ENCODE data around the gene ZNF174.

The ZNF174 gene

GRCh38 chr16:3400779-3401688 is at the start of gene ZNF174, which contains the start of gene ZSCAN32:
ZNF174 (plus strand) TSS chr16:3401215; CDS start chr16:3402005, 790 bp downstream.
ZSCAN32 (minus strand) TSS chr16:3401004; CDS start chr16:3397557, 3,447 bp downstream.
- peak; percentile 96 for DNase-seq (ENCODE audit: low read depth)

GRCh38 chr16:3355589-3355988 is 45.4 kb upstream of the ZNF174 start, which contains the start of gene OR2C1:
OR2C1 (plus strand) TSS chr16:3355889; CDS start chr16:3355941, 52 bp downstream.
- DNase-seq (ENCODE audit: low read depth), result no peak

DNA sequence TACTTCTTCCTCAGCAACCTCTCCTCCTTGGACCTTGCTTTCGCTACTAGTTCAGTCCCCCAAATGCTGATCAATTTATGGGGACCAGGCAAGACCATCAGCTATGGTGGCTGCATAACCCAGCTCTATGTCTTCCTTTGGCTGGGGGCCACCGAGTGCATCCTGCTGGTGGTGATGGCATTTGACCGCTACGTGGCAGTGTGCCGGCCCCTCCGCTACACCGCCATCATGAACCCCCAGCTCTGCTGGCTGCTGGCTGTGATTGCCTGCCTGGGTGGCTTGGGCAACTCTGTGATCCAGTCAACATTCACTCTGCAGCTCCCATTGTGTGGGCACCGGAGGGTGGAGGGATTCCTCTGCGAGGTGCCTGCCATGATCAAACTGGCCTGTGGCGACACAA is 44.9 kb upstream of the ZNF174 start:
- no peak for DNase-seq (ENCODE audit: low read depth)

GRCh38 chr16:3358871-3359270 is 42.1 kb upstream of the ZNF174 start:
- DNase-seq (ENCODE audit: low read depth), result peak; percentile 2

- no peak for DNase-seq (ENCODE audit: low read depth)
These were observed 38.1 kb upstream of the ZNF174 start for GRCh38 chr16:3362931-3363330.

GRCh38 chr16:3363793-3364192 is 37.2 kb upstream of the ZNF174 start:
- no peak for DNase-seq (ENCODE audit: low read depth)

GRCh38 chr16:3364774-3365427 is 36.1 kb upstream of the ZNF174 start:
- peak; percentile 73 for DNase-seq (ENCODE audit: low read depth)

DNA sequence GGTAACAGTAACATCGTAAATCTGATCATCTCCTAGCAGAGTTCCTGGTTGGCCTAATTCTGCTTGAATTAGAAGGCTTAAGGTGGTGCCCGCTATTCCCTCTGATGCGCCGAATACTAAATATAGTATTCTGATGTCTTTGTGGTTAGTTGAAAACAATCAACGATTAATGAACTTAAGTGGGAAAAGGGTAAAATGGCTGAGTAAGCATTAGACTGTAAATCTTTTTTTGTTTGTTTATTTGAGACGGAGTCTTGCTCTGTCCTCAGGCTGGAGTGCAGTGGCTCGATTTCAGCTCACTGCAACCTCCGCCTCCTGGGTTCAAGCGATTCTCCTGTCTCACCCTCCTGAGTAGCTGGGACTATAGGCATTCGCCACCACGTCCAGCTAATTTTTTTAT is 31.9 kb upstream of the ZNF174 start:
- DNase-seq (ENCODE audit: low read depth), result no peak

DNA sequence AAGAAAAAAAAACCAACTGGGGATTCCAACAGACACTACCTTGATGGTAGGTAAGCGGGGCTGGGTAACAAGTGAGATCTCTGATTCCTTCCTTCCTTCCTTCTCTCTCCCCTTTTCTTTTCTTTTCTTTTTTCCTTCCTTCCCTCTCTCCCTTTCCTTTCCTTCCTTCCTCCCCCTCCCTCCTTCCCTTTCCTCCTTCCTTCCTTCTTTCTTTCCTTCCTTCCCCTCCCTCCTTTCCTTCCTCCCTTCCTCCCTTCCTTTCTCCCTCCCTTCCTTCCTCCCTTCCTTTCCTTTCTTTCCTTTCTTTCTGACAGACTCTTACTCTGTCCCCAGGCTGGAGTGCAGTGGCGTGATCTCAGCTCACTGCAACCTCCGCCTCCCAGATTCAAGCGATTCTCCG is 25.3 kb upstream of the ZNF174 start:
- DNase-seq (ENCODE audit: low read depth), result no peak

GRCh38 chr16:3377917-3378316 is 23.1 kb upstream of the ZNF174 start:
- no peak for DNase-seq (ENCODE audit: low read depth)

DNA sequence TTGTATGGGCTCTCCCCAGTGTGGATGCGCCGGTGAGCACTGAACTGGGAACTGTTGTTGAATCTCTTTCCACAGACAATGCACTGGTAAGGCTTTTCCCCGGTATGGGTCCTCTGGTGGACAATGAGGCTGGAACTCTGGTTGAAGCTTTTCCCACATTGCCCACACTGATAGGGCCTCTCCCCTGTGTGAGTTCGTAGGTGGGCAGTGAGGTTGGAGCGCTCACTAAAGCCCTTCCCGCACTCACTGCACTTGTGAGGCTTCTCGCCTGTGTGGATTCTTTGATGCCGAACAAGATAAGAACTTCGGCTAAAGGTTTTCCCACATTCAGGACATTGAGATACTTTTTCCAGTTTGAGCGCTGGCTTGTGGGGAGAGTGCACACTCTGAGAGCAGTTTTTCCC is 18.0 kb upstream of the ZNF174 start:
- DNase-seq (ENCODE audit: low read depth), result no peak

GRCh38 chr16:3388325-3388724 is 12.7 kb upstream of the ZNF174 start:
- no peak for DNase-seq (ENCODE audit: low read depth)

DNA sequence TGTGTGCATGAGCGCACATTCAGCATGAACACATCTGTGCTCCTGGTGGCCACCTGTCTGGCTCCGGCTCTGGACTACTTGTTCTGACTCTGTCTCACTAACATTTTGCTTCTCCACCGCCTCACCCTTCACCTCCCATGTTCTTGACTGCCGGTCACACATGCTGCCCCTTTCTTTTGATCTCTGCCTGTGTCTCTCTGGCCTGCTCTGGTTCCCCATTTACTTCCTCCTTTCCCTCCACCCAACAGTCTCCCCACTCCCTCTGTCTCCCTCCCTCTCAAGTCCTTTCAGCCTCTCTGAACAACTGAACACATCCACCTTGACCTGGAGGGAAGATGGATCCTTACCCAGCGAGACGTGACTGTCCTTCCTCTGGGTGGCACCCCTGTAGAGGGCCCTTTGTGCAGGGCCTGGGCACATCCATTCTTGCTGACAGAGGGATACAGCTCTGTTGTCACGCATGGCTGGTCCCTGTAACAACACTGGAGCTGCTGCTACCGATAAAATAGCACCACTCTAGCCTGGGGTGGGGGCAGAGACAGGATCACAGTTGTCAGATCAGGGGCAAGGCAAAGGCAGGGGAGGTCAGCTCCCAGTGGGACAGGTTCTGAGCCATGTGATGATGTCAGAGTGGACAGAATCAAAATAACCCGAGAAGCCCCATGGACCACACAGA is 11.2 kb upstream of the ZNF174 start:
- no peak for DNase-seq (ENCODE audit: low read depth)

DNA sequence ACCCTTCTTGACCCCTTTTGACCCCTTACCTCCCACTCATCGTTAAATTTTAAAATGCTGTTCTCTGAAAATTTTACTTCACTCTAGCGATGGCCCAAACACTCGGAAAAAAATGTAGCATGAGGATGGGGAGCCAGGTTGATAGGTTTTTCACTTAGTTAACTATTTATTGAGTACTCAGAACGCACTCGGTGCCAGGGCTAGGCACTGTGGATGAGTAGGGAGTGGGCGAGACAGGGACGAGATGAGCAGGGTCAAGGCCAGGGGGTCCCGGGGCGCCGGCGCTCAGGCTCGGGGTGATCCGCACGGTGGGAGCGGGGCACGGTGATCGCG is 603 bp upstream of the ZNF174 start:
- no peak for DNase-seq (ENCODE audit: low read depth)

- DNase-seq (ENCODE audit: low read depth), result no peak
These were observed 843 bp downstream of the ZNF174 start for GRCh38 chr16:3401719-3402397.

DNA sequence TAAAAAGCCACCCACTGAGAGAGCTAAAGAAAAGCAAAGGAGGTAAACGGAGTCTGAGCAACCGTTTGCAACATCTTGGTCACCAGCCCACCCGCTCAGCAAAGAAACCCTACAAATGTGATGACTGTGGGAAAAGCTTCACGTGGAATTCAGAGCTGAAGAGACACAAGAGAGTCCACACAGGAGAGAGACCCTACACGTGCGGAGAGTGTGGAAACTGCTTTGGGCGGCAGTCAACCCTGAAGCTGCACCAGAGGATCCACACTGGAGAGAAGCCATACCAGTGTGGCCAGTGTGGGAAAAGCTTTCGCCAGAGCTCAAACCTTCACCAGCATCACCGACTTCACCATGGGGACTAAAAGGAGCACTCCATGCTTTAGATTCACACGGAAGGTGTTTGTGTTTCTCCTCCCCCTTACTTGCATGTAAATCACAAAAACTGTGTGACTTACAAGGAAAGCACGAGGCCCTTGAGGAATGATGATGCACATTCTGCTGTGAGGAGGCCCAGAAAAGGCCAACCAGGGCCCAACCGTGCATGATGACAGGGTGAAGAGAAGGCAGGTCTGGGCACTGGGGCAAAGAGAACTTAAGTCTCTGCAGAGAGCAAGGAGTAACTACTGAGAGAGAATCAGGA is 7.7 kb downstream of the ZNF174 start:
- no peak for DNase-seq (ENCODE audit: low read depth)

DNA sequence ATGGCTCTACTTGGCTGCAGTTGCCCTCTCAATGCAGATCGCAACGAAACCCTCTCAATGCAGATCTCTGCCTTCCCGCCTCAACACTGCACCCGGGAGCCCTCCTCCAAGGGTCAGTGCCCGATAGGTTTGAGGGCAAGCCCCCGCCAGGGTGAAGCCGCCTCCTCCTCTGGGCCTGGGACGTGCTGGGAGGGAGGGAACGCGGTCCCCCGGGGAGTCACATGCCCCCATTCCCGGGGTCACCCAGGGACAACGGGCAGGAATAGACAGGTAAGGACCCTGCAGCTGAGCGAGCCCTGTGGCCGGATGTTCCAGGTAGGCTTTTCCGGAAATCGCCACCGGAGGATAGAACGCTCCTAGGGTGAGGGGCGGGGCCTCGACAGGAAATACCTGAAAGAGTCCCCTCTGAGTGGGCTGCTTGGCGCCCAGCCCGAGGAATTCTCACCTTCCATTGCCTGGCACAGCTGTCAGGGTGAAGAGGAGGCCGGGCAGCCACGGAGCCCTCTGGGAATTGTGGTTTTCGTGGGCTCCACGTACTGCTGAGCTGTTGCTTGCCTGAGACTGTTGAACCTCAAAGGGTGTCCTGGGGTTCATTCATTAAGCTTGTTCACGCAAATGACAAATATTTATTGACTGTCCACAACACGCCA is 12.8 kb downstream of the ZNF174 start:
- DNase-seq (ENCODE audit: low read depth), result no peak

DNA sequence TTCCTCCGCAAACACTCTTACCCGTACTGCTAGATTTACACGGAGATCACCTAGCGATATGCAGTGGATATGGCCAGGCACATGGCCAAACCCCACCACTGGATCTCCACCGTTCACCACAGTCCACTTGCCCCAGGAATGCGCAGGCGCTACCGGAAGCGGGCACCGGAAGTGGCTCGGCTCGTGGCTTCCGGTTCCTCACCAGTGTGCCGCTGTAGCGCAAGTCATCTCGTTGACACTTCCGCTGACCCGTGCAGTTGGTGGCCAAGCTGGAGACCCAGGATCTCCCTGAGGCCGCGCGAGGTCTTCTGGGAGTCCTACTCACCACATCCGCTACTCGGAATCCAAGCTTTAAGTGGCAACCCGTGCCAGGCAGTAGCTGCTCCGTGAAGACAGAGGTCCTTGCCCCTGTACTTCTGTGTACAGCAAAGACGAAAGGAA is 30.8 kb downstream of the ZNF174 start:
- DNase-seq (ENCODE audit: low read depth), result no peak

GRCh38 chr16:3434373-3434772 is 33.4 kb downstream of the ZNF174 start:
- no peak for DNase-seq (ENCODE audit: low read depth)

- DNase-seq (ENCODE audit: low read depth), result no peak
These were observed 38.6 kb downstream of the ZNF174 start for GRCh38 chr16:3439637-3440036.

All from non-pigmented ciliary epithelial cell (primary cell).